NCI-H1417 (cell line): ENCODE results near the gene LSM2.
"Not testable (repeated sequence)": the region's sequence is repeated elsewhere in the genome, so short reads cannot be mapped to it uniquely, and the experiment has no call there.

Source experiments
- DNase-seq, 3 experiments: peaks; one replicate each; lab custom pipeline; 2025; lab: John Stamatoyannopoulos, UW

The LSM2 gene

GRCh38 chr6:31797588-31797987, 9.2 kb downstream of the LSM2 start:
- DNase-seq = no peak

- no peak for DNase-seq
These were observed 9.8 kb downstream of the LSM2 start for GRCh38 chr6:31796993-31797385.

DNA sequence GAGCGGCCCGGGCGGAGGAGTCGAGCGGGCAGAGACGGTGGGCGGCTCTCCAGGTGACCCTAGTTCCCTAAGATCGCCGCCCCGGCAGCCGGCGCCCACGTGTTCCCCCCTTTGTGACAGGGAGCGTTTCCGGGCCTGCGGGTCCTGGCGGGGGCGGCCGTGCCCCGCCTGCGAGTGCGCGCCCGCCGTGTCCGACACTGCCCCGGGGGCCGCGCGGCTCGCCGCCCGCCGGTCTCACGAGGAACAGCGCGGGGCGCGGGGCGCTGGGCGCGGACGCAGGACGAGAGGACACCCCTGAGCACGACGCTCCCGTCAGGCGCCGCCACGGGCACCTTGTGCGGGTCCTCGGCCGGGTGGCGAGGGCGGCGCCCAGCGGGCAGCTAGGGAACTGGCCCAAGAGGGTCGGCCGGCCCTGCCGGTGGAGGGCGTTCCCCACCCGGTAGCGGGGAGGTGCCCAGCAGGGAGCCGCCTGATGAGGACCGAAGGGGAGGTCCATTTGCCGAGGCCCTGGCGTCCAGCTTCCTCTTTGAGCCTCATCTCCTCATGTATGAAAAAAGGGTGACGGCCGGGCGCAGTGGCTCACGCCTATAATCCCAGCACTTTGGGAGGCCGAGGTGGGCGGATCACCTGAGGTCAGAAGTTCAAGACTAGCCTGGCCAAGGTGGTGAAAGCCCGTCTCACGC, 11.0 kb downstream of the LSM2 start, which contains the start of gene VARS1:
Gene VARS1, minus strand, starts transcription at position 137 of the 683 bp plus-strand sequence. CDS start 535 bp downstream, outside the sequence.
- peak; percentile 84 to 94 (median 86) for DNase-seq

DNA sequence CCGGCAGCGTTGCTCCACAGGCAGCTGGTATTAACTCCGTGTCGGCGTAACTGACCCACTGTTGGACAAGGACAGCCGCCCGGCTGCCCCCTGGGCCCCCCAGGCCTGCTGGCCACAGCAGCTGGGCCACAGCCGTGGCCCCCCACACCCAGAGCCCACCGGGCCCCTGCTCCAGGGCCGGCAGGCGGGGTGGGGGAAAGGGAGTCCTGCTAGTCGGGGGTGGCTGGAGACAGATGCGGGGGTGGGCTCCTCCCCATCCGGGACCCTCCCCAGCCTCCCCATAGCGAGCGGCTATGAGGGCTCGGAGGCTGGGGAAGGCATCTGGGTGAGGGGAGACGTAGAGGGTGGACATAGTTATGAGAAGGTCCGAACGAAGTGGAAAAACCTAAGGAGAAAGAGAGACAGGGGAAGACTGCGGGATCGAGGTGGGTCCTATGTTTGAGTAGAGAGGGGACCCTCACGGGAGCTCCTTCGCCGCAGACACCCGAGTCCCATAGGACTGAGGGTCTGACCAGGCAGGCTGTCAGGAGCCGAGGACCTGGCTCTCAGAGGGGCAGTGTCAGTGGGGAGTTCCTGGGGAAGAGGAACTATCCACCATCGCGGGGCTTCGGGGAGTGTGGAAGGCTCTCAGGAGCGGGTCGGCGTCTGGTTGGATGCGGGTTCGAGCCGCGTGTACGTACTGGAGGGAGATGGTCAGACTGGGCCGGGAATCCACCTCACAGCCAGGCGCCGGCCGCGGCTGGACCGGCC, 11.7 kb downstream of the LSM2 start:
- DNase-seq = no peak

DNA sequence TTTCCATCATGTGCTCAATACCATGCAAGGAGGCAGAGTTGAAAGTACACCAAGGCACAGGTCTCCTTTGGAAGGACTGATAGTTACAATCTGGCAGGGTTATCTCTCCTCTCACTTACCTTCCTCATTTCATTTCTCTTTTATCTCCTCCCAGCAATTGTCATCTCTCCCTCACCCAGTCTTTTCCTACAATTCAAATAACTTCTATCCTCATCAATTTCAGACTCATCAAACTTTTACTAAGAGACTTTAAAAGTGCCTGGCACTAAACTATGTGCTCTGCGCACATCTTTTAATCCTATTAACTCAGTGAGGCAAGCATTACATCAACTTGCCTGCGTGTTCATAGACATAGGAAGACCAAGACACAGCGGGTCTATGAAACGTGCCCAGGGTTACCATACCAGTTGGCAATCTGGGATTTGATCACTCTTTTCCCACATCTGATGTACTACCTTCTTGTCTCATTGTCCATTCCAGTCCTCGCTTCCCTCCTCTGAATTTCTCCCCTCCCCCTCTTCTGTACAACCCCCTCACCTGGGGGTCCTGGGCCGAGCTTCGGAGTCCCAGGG, 12.4 kb downstream of the LSM2 start:
- peak in 1 of 3 experiments; percentile 5 for DNase-seq

- DNase-seq = not testable (repeated sequence)
These were observed 12.9 kb downstream of the LSM2 start for GRCh38 chr6:31793927-31794245.

DNA sequence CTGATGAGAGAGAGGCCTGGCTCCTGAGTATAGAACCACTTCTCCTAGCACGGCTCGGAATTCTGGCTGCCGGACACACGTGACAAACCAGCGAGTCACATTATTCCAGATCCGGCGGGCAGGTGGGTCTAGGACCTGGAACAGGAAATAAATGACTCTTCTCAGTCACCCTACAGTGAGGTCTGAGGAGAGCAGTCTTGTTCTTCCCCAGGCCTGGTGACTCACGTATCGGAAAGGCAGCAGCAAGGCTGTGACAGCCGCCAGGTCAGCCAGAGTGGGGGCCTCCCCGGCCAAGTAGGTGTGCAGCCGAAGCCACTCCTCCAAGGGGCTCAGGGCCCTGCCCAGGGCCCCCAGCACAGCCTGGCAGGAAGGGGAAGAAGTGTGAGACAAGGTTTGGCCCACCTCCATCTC, 14.0 kb downstream of the LSM2 start:
- no peak for DNase-seq

DNA sequence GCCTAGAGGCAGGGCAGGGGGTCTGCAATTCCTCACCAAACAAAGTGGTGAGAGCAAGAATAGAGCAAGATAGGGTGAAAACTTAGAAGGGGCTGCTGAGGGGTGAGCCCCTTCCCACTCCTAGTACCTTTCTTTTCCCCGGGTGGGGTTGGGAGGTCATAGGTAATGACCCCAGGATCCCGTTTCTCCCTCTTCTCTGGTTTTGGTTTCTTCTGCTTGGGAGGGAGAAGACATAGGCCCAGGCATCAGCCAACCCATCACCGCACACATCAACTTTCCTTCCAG, 14.7 kb downstream of the LSM2 start:
- DNase-seq = no peak

DNA sequence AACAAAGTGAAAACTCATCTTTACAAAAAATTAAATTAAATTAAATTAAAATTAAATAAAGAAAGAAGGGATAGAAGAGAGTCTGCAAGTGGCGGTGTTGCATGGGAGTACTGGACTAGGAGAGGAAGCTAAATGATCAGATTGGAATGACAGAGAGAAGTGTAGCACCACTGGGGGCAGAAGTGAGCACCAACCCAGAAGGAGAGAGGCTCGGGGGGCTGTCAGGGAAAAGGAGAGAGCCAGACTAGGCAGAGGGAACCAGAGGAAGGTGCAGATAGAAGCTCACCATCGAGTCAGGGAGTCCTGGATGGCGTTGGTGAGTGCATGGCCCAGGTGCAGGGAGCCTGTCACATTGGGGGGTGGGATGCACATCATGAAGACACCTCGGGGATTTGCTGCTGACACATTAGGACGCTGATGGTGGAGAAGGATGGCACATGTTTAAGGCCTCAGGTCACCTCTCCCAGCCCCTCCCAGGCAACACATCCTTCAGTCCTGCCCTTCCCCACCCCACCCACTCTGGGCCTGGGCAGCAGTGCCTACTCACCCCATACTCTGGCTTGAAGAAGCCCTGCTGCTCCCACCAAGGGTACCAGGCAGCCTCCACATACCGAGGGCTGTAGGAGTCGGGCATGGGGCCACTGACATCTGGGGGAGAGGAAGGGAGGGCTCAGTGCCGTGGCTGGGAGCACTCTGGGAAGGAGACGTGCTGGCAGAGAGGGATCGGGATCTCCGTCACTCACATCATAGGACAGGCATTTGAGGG, 15.3 kb downstream of the LSM2 start:
- peak in 2 of 3 experiments; percentile 29 to 45 for DNase-seq

GRCh38 chr6:31785475-31785874, 21.3 kb downstream of the LSM2 start:
- DNase-seq = no peak

GRCh38 chr6:31784098-31784925, 22.5 kb downstream of the LSM2 start:
- no peak for DNase-seq

GRCh38 chr6:31782126-31782855, 24.5 kb downstream of the LSM2 start:
- no peak for DNase-seq

GRCh38 chr6:31781244-31782125, 25.3 kb downstream of the LSM2 start:
- DNase-seq = no peak

DNA sequence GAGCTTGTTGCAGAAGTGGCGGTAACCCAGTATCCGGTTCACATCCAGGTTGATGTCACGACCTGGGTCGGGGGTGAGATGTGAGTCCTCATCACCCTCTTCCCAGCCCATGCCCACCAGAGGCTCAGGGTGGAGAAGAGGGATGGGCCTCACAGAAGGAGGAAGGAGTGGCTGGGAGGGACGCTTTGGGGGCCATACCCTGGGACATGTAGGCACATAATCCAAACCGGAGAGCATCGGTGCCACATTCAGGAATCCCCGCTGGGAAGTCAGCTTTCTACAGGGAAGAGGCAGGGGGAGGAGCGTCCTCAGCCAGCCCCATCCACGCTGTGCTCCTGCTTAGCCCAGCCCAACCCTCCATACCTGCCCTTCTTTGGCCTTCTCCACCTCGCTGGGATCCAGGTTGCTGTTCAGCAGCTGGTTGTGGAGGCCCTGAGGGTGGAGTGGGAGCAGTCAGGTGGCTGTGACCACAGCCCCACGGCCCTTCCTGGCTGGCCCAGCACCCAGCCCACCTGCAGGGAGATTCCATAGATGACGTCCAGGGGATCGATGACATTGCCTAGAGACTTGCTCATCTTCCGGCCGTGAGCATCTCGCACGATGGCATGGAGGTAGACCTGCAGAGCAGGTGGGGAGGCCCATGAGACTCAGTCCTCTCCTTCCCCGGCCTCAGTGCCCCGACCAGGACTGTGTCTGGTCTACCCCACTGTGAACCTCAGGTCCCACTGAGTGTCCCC, 26.1 kb downstream of the LSM2 start:
- no peak for DNase-seq

DNA sequence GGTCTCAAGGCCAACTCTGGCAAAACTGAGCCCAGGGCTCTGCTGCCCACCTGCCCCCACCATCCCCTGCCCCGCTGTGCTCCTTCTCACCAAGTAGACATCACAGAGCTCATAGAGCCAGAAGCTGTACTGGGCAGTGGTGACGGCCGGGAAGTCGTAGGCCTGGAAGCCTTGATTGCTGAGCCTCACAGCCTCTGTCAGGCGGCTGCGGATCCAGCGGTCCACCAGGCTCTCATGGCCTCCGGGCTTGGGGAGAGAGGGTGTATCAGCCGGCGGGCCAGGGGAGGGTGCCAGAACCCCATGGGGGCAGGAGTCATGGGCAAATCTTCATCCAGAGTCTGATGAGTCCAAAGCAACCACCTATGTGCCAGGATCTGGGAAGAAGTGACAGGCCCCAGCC, 26.9 kb downstream of the LSM2 start:
- DNase-seq = no peak

DNA sequence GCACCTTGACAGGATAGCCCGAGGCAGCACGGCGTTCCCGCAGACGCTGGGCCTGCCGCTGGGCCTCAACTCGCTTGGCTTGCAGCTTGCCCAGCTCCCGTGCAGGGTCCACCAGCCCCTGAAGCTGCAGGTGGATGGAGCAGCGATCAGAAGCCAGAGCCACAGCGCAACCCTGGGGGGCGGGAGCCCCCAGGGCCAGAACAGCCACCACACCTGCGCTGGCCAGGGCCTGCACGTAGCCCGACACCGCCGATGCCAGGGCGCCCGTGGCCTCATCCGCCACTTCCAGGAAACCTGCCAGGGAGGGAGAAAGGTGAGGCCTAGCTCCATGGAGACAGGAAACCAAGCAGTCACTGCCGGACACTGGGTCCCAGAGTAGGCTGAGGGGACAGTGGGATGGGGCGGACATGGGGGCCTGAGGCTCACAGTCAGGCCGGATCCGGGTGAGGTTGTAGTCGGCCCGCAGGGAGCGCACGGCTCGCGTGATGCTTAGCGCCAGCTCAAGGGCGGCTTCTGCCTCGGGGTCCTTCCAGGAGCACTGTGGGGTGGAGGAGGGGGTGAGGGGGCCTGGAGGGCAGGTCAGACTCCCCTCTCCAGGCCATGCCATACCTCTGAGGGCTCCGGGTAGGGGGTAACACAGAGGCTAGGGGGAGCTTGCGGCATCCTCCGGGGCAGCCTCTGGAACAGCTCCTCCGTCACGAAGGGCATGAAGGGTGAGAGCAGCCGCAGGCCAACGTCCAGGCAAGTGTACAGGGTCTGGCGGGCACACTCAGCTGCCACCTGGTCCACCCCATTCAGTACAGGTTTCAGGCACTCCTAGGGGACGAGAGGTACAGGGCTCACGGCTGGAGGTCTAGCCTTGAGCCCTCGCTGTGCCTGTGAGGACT, 27.5 kb downstream of the LSM2 start:
- DNase-seq = no peak

GRCh38 chr6:31778193-31778592, 28.6 kb downstream of the LSM2 start:
- no peak for DNase-seq

- DNase-seq = no peak
These were observed 29.1 kb downstream of the LSM2 start for GRCh38 chr6:31777667-31778050.
